HepG2 (cell line): ENCODE data around the gene KNCN. TPM values are rescaled to one million over a fixed set of nuclear protein-coding genes. Genes with fewer than 3 reads are reported as not detected.
A peak's percentile ranks its signal among the peaks of the same experiment; 100 is the strongest.

ENCODE experiments used
- ATAC-seq: fragments of 200-7000 bp; cut with Tn5 transposase; 3 replicates; pipeline ENCODE4 v1.9.1; 2020; ENCODE audit warnings: mild to moderate bottlenecking, moderate library complexity
- BruUV-seq: library from RNA; stranded (reverse); fragments of 400-500 nt; replicated peaks from 2 replicates; lab custom pipeline; 2021; lab: Mats Ljungman, UMichigan
- CTCF ChIA-PET: fragments of 300-600 bp; formaldehyde crosslinking; extraction: SDS; loops from one replicate; lab custom pipeline; 2021; ENCODE audit warnings: low total read pairs, inconsistent platforms, low intra/inter-chr PET ratio; lab: Yijun Ruan, JAX
- POLR2A ChIA-PET: fragments of 350-600 bp; sonication (Branson Sonifier 250); formaldehyde crosslinking; loops from one replicate; lab custom pipeline; 2020; ENCODE audit warnings: antibody characterized with exemption, inconsistent platforms; lab: Yijun Ruan, JAX
- DNase-seq: peaks from one replicate; pipeline ENCODE4 v3.0.0-alpha.2; 2015; ENCODE audit warnings: low spot score
- FAIRE-seq: peaks from 3 replicates; lab custom pipeline; 2011; peaks lifted over from hg19 to GRCh38; lab: Jason Lieb, UNC
- H2AFZ ChIP-seq: one replicate; pipeline ENCODE4 v1.6.1; 2011; ENCODE audit warnings: low read length, inconsistent platforms
- H3K27ac ChIP-seq: fragments of 300-600 bp; 3 replicates; pipeline ENCODE4 v1.8.0; 2011; ENCODE audit warnings: mixed run types, mild to moderate bottlenecking, mixed read lengths, low read length, inconsistent platforms; ENCODE audit not compliant: insufficient read depth; ENCODE audit errors: extremely low read length
- H3K27me3 ChIP-seq, 2 experiments: fragments of 200-600 bp in 1 of 2; 2 replicates in 1 of 2; 3 replicates in 1 of 2; pipeline versions ENCODE4 v1.6.0 to v1.8.0; 2011; ENCODE audit warnings: low read length in 2 of 2, mild to moderate bottlenecking in 2 of 2, moderate library complexity in 2 of 2, inconsistent platforms in 1 of 2; ENCODE audit not compliant: insufficient read depth in 2 of 2, control insufficient read depth in 1 of 2
- H3K36me3 ChIP-seq, 2 experiments: fragments of 200-600 bp in 1 of 2; replicated peaks in 1 of 2; 2 replicates in 1 of 2; 3 replicates in 1 of 2; pipeline versions ENCODE4 v1.5.1 to v1.8.0; 2011; ENCODE audit warnings: low read length in 2 of 2, inconsistent platforms in 1 of 2; ENCODE audit not compliant: insufficient read depth in 2 of 2, control insufficient read depth in 1 of 2
- H3K4me1 ChIP-seq: 2 replicates; pipeline ENCODE4 v1.5.1; 2012; ENCODE audit warnings: low read length, inconsistent platforms; ENCODE audit not compliant: insufficient read depth
- H3K4me2 ChIP-seq: 2 replicates; pipeline ENCODE4 v1.6.0; 2011; ENCODE audit warnings: low read depth, low read length, inconsistent platforms
- H3K4me3 ChIP-seq, 3 experiments: fragments of 200-600 bp in 1 of 3; sonication (generic), shearing (Covaris generic) in 1 of 3; replicated peaks in 1 of 3; 2 replicates each; pipeline ENCODE4 v1.5.1; 2011 to 2016; ENCODE audit warnings: low read length in 3 of 3, inconsistent platforms in 2 of 3, low read depth in 2 of 3, mild to moderate bottlenecking in 2 of 3, control low read depth in 1 of 3, mixed read lengths in 1 of 3; ENCODE audit not compliant: insufficient read depth in 1 of 3
- H3K79me2 ChIP-seq: one replicate; pipeline ENCODE4 v1.6.1; 2011; ENCODE audit warnings: low read length, inconsistent platforms; ENCODE audit not compliant: insufficient read depth
- H3K9ac ChIP-seq: 2 replicates; pipeline ENCODE4 v1.6.0; 2011; ENCODE audit warnings: mild to moderate bottlenecking, low read depth, low read length, inconsistent platforms; ENCODE audit not compliant: insufficient read depth
- H3K9me3 ChIP-seq: 2 replicates; pipeline ENCODE4 v1.5.1; 2012; ENCODE audit warnings: mild to moderate bottlenecking, low read length
- H4K20me1 ChIP-seq: 2 replicates; pipeline ENCODE4 v1.6.0; 2011; ENCODE audit warnings: inconsistent platforms, mild to moderate bottlenecking, low read length, moderate library complexity; ENCODE audit not compliant: insufficient read depth
- THRA ChIP-seq: sonication (generic); formaldehyde crosslinking; IDR thresholded peaks from 2 replicates; pipeline ENCODE4 v1.4.0; 2020; ENCODE audit warnings: missing genetic modification reagents, borderline replicate concordance
- ZMAT3 ChIP-seq: sonication (generic); formaldehyde crosslinking; conservative IDR thresholded peaks from 2 replicates; pipeline ENCODE4 v1.7.0; 2021; ENCODE audit warnings: missing genetic modification reagents
- ZNF143 ChIP-seq: sonication (generic); formaldehyde crosslinking; IDR thresholded peaks from 2 replicates; pipeline ENCODE4 v1.4.0; 2020; ENCODE audit warnings: missing genetic modification reagents
- ZNF530 ChIP-seq: sonication (generic); formaldehyde crosslinking; IDR thresholded peaks from 2 replicates; pipeline ENCODE4 v1.5.0; 2020; ENCODE audit warnings: low read depth, mild to moderate bottlenecking, missing genetic modification reagents
- ZNF816 ChIP-seq: sonication (generic); formaldehyde crosslinking; IDR thresholded peaks from 2 replicates; pipeline ENCODE4 v1.8.0; 2022; ENCODE audit warnings: missing genetic modification reagents, mild to moderate bottlenecking, borderline replicate concordance
- ZSCAN25 ChIP-seq: sonication (generic); formaldehyde crosslinking; IDR thresholded peaks from 2 replicates; pipeline ENCODE4 v1.8.0; 2022; ENCODE audit warnings: mild to moderate bottlenecking, missing genetic modification reagents
- WGBS: methylation state at CpG from one replicate; pipeline ENCODE4 v1.1.6; 2017; ENCODE audit warnings: low lambda C conversion rate; 5-methylcytosine and 5-hydroxymethylcytosine counted together
- in situ Hi-C: cut with HindIII; loops from 2 replicates; pipeline ENCODE4 v1.10.0; 2017; ENCODE audit warnings: low pct_unique_long_range_greater_than_20kb; ENCODE audit not compliant: extremely low pct_ligation_motif_present
- intact Hi-C: fragments of 100-400 bp; cut with micrococcal nuclease; formaldehyde crosslinking; loops from one replicate; pipeline ENCODE4 v1.10.0; 2022; ENCODE audit not compliant: unreplicated experiment
- polyA plus RNA-seq, 8 experiments: library from polyadenylated mRNA; depleted of rRNA in 3 of 8; stranded (reverse) in 7 of 8; unstranded in 1 of 8; fragments of >200 nt; fragmentation: Illumina TruSeq in 4 of 8; extraction: Trizol in 4 of 8; gene quantifications; 2 replicates each; pipeline versions ENCODE4 v1.2.1 to v1.2.3, GENCODE V29; 2011 to 2016; ENCODE audit warnings: low read depth in 4 of 8, missing spikeins in 1 of 8, mixed read lengths in 1 of 8; ENCODE audit not compliant: insufficient read depth in 1 of 8
- total RNA-seq, 5 experiments: library from RNA; depleted of rRNA; stranded (reverse); fragments of >200 nt; fragmentation: Illumina TruSeq; extraction: Trizol; gene quantifications; 2 replicates each; pipeline ENCODE4 v1.2.3, GENCODE V29; 2016; ENCODE audit warnings: low read depth in 1 of 5
- TF ChIP-seq, protein P1 (sequence below): IDR thresholded peaks from 2 replicates; pipeline ENCODE4 v1.6.1; 2016; ENCODE audit warnings: missing genetic modification reagents, missing compliant biosample characterization
- TF ChIP-seq, protein P2 (sequence below): sonication (generic); formaldehyde crosslinking; IDR thresholded peaks from 2 replicates; pipeline ENCODE4 v1.5.0; 2020; ENCODE audit warnings: mild to moderate bottlenecking, missing genetic modification reagents

Gene KNCN
- total and polyA plus RNA-seq, 2 of the 13 experiments (the other 11 are each of a cell fraction or from before 2014, with no cell fraction given) = not detected

DNA sequence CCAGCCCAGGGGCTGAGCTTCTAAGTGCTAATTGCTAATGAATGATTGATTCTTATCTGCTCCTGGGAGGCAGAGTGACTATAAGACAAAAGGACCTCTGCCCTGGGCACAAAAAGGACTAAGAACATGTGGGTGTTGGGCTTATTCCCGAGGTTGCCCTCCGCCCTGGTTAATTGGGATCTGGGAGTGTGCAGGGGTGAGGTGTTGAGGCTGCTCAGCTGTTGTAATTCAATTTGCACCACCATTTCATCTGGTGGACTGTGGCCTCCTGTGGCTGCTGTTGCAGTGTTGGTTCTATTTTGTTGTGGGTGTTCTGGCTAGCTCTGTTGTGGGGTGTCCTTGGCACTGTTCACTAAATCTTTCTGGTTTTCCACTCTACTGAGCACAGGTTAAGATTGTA is 13.3 kb downstream of the KNCN start:
- Histone ChIP-seq H3K4me1 (no peaks in the 10 kb centered on the region), H3K27ac (no peak overlapping the region), H3K27me3 (peaks cover 4 to 44% of the 10 kb centered on the region in 2 experiments), H3K9ac (no peak overlapping the region), H3K36me3 (no peaks in the 10 kb centered on the region), H3K4me2 (no peak overlapping the region), H2AFZ (no peak overlapping the region), H4K20me1 (no peaks in the 10 kb centered on the region), H3K4me3 (no peak overlapping the region), H3K79me2 (no peaks in the 10 kb centered on the region), H3K9me3 (no peaks in the 10 kb centered on the region)
- ChIA-PET POLR2A (no interaction called here), CTCF (no interaction called here)
- WGBS = 20% methylated on average over 2 of the region's 2 CpGs
- FAIRE-seq (no peak), DNase-seq (no peak), ATAC-seq (no peak)
- no TSS peak for BruUV-seq
- in situ Hi-C loops (no loop called here), intact Hi-C loops (no loop called here)
- TF ChIP-seq THRA (CRISPR knock-in tag) = no peak
- TF ChIP-seq ZSCAN25 = 0 out of 2 replicates have a peak, but pooled peaks have one; percentile 52

DNA sequence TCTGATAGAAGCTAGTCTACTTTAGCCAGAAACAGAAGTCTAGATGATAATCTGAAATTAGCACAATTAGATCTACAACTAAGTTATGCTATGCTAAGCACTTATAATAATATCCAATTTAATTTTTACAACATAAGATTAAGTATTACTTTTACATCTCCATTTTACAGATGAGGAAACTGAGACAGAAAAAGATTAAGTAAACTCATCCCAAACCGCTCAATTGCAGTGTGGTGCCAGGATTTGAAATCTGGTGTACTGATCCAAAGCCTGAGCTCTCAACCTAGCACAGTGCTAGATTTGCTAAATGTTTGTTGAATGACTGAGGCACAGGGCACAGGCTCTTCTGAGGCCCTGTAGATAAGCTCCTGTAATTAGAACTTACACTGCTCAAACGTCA is 13.8 kb downstream of the KNCN start:
- WGBS = 7% methylated on average over 2 of the region's 2 CpGs
- no peaks in the 10 kb centered on the region for H3K79me2 ChIP-seq
- DNase-seq = no peak
- peaks cover 4 to 41% of the 10 kb centered on the region in 2 experiments for H3K27me3 ChIP-seq
- ChIA-PET CTCF (no interaction called here), POLR2A (no interaction called here)
- intact Hi-C loops (no loop called here), in situ Hi-C loops (no loop called here)
- BruUV-seq = no TSS peak
- FAIRE-seq = no peak
- no peak for ATAC-seq
- no peaks in the 10 kb centered on the region for H3K36me3 ChIP-seq
- no peak overlapping the region for H2AFZ ChIP-seq
- no peak overlapping the region for H3K4me3 ChIP-seq
- H4K20me1 ChIP-seq = no peaks in the 10 kb centered on the region
- H3K9me3 ChIP-seq = no peaks in the 10 kb centered on the region
- no peak overlapping the region for H3K9ac ChIP-seq
- TF ChIP-seq ZNF530 (CRISPR knock-in tag) = no peak
- no peak for TF ChIP-seq ZNF143 (CRISPR knock-in tag)
- TF ChIP-seq, protein P1, sequence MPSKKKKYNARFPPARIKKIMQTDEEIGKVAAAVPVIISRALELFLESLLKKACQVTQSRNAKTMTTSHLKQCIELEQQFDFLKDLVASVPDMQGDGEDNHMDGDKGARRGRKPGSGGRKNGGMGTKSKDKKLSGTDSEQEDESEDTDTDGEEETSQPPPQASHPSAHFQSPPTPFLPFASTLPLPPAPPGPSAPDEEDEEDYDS (CRISPR knock-in tag) = no peak
- TF ChIP-seq, protein P2, sequence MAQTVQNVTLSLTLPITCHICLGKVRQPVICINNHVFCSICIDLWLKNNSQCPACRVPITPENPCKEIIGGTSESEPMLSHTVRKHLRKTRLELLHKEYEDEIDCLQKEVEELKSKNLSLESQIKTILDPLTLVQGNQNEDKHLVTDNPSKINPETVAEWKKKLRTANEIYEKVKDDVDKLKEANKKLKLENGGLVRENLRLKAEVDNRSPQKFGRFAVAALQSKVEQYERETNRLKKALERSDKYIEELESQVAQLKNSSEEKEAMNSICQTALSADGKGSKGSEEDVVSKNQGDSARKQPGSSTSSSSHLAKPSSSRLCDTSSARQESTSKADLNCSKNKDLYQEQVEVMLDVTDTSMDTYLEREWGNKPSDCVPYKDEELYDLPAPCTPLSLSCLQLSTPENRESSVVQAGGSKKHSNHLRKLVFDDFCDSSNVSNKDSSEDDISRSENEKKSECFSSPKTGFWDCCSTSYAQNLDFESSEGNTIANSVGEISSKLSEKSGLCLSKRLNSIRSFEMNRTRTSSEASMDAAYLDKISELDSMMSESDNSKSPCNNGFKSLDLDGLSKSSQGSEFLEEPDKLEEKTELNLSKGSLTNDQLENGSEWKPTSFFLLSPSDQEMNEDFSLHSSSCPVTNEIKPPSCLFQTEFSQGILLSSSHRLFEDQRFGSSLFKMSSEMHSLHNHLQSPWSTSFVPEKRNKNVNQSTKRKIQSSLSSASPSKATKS (CRISPR knock-in tag) = no peak
- TF ChIP-seq ZNF816 (CRISPR knock-in tag) = no peak
- no peak for TF ChIP-seq ZMAT3 (CRISPR knock-in tag)
- no peak overlapping the region for H3K27ac ChIP-seq
- H3K4me2 ChIP-seq = no peak overlapping the region
- no peaks in the 10 kb centered on the region for H3K4me1 ChIP-seq
